CD4-positive, alpha-beta T cell treated with Interleukin-21 for 1 hour (primary cell): ENCODE data around the gene U2AF2.
A peak's percentile ranks its signal among the peaks of the same experiment; 100 is the strongest.

ENCODE experiments used
- DNase-seq: peaks from one replicate; pipeline ENCODE4 v3.0.0-alpha.2; 2020

U2AF2 gene

GRCh38 chr19:55644191-55644833 is 10.5 kb upstream of the U2AF2 start:
- no peak for DNase-seq

- no peak for DNase-seq
Observed at GRCh38 chr19:55644842-55645511, 9.9 kb upstream of the U2AF2 start.

- no peak for DNase-seq
Observed at GRCh38 chr19:55645512-55645881, 9.3 kb upstream of the U2AF2 start.

GRCh38 chr19:55646889-55647731 is 7.7 kb upstream of the U2AF2 start:
- DNase-seq: no peak

GRCh38 chr19:55647732-55648584 is 6.9 kb upstream of the U2AF2 start, which contains the start of gene CCDC106:
CCDC106 (plus strand) TSS chr19:55648212; CDS start chr19:55649047, 835 bp downstream.
- DNase-seq: peak; percentile 44

- DNase-seq: no peak
Observed at GRCh38 chr19:55648585-55649267, 6.1 kb upstream of the U2AF2 start.

GRCh38 chr19:55649268-55650125 is 5.3 kb upstream of the U2AF2 start:
- DNase-seq: no peak

- DNase-seq: no peak
Observed at GRCh38 chr19:55650126-55650557, 4.7 kb upstream of the U2AF2 start.

- no peak for DNase-seq
Observed at GRCh38 chr19:55650602-55651230, 4.1 kb upstream of the U2AF2 start.

- no peak for DNase-seq
Observed at GRCh38 chr19:55651236-55651635, 3.6 kb upstream of the U2AF2 start.

- DNase-seq: no peak
Observed at GRCh38 chr19:55652311-55653128, 2.3 kb upstream of the U2AF2 start.

- DNase-seq: peak; percentile 99
Observed at GRCh38 chr19:55653651-55654322, 1.0 kb upstream of the U2AF2 start.

- peak; percentile 100 for DNase-seq
Observed at GRCh38 chr19:55654323-55654867, 440 bp upstream of the U2AF2 start.

GRCh38 chr19:55655648-55656040 is 809 bp downstream of the U2AF2 start:
- DNase-seq: no peak

GRCh38 chr19:55656552-55656951 is 1.7 kb downstream of the U2AF2 start:
- DNase-seq: no peak

GRCh38 chr19:55656988-55657747 is 2.3 kb downstream of the U2AF2 start:
- DNase-seq: peak; percentile 34

GRCh38 chr19:55658846-55659459 is 4.1 kb downstream of the U2AF2 start:
- no peak for DNase-seq

- DNase-seq: no peak
Observed at GRCh38 chr19:55659822-55660221, 5.0 kb downstream of the U2AF2 start.
